ENCODE measurements around the gene OVCA2.

Gene OVCA2

GRCh38 chr17:2019723-2020122, 22.1 kb upstream of the OVCA2 start:
- no peaks in the 10 kb centered on the region for H4K20me1 ChIP-seq (ENCODE audit: insufficient read depth, low read length, poor library complexity, severe bottlenecking)
- no peaks in the 10 kb centered on the region for H3K36me3 ChIP-seq (ENCODE audit: insufficient read depth, low read length)
- no peaks in the 10 kb centered on the region; the same call in 1 of the 2 replicates for H3K79me2 ChIP-seq (ENCODE audit: insufficient read depth, low read length)
- no peak overlapping the region for H2AFZ ChIP-seq (ENCODE audit: low read length)
- peaks cover 32% of the 10 kb centered on the region for H3K4me1 ChIP-seq (ENCODE audit: insufficient read depth, low read length, poor library complexity, severe bottlenecking)
- no peaks in the 10 kb centered on the region for H3K9me3 ChIP-seq (ENCODE audit: insufficient read depth, low read depth, low read length)
- H3F3A ChIP-seq (ENCODE audit: low read depth), result no peaks in the 10 kb centered on the region
- no peaks in the 10 kb centered on the region for H3K9me2 ChIP-seq (replicated peaks; ENCODE audit: low read depth, low read length)
- no peak overlapping the region for H3K4me3 ChIP-seq (ENCODE audit: low read length, poor library complexity, severe bottlenecking)
- H3K9ac ChIP-seq (ENCODE audit: low read depth, low read length, poor library complexity, severe bottlenecking), result no peak overlapping the region
- H3K4me2 ChIP-seq (ENCODE audit: low read depth, low read length, poor library complexity, severe bottlenecking), result peak overlapping the region; percentile 64
- peaks cover 6% of the 10 kb centered on the region for H3K27me3 ChIP-seq (ENCODE audit: insufficient read depth, low read length, poor library complexity, severe bottlenecking)
- no peak for TF ChIP-seq EZH2phosphoT487 (IDR thresholded peaks at IDR 0.05; ENCODE audit: borderline replicate concordance)
- TF ChIP-seq CTCF (conservative IDR thresholded peaks at IDR 0.05; ENCODE audit: low read length), result no peak

- H3K9me2 ChIP-seq (replicated peaks; ENCODE audit: low read depth, low read length), result no peaks in the 10 kb centered on the region
- H2AFZ ChIP-seq (ENCODE audit: low read length), result peak overlapping the region; percentile 61; the same call in 1 of the 2 replicates
- H3K79me2 ChIP-seq (ENCODE audit: insufficient read depth, low read length), result no peaks in the 10 kb centered on the region; the same call in 1 of the 2 replicates
- no peaks in the 10 kb centered on the region for H3K9me3 ChIP-seq (ENCODE audit: insufficient read depth, low read depth, low read length)
- H3K4me1 ChIP-seq (ENCODE audit: insufficient read depth, low read length, poor library complexity, severe bottlenecking), result peaks cover 35% of the 10 kb centered on the region
- TF ChIP-seq EZH2phosphoT487 (IDR thresholded peaks at IDR 0.05; ENCODE audit: borderline replicate concordance) (no peak), CTCF (conservative IDR thresholded peaks at IDR 0.05; ENCODE audit: low read length) (no peak)
- no peaks in the 10 kb centered on the region for H3F3A ChIP-seq (ENCODE audit: low read depth)
- peaks cover 15% of the 10 kb centered on the region for H3K27me3 ChIP-seq (ENCODE audit: insufficient read depth, low read length, poor library complexity, severe bottlenecking)
- peak overlapping the region; percentile 64 for H3K4me2 ChIP-seq (ENCODE audit: low read depth, low read length, poor library complexity, severe bottlenecking)
- H3K4me3 ChIP-seq (ENCODE audit: low read length, poor library complexity, severe bottlenecking), result peak overlapping the region; percentile 53
- H3K36me3 ChIP-seq (ENCODE audit: insufficient read depth, low read length), result no peaks in the 10 kb centered on the region
- H3K9ac ChIP-seq (ENCODE audit: low read depth, low read length, poor library complexity, severe bottlenecking), result peak overlapping the region; percentile 62
- no peaks in the 10 kb centered on the region for H4K20me1 ChIP-seq (ENCODE audit: insufficient read depth, low read length, poor library complexity, severe bottlenecking)
These were observed 21.1 kb upstream of the OVCA2 start for GRCh38 chr17:2020721-2021120.

GRCh38 chr17:2022647-2023240, 19.1 kb upstream of the OVCA2 start:
- TF ChIP-seq CTCF (conservative IDR thresholded peaks at IDR 0.05; ENCODE audit: low read length), result no peak
- TF ChIP-seq EZH2phosphoT487 (IDR thresholded peaks at IDR 0.05; ENCODE audit: borderline replicate concordance), result no peak
- Histone ChIP-seq H3K79me2 (ENCODE audit: insufficient read depth, low read length) (no peaks in the 10 kb centered on the region; the same call in 1 of the 2 replicates), H2AFZ (ENCODE audit: low read length) (peak overlapping the region; percentile 64; the same call in 1 of the 2 replicates), H3K4me1 (ENCODE audit: insufficient read depth, low read length, poor library complexity, severe bottlenecking) (peaks cover 35% of the 10 kb centered on the region), H3F3A (ENCODE audit: low read depth) (no peaks in the 10 kb centered on the region), H3K9ac (ENCODE audit: low read depth, low read length, poor library complexity, severe bottlenecking) (peak overlapping the region; percentile 56), H3K36me3 (ENCODE audit: insufficient read depth, low read length) (no peaks in the 10 kb centered on the region), H3K9me2 (replicated peaks; ENCODE audit: low read depth, low read length) (no peaks in the 10 kb centered on the region), H3K27me3 (ENCODE audit: insufficient read depth, low read length, poor library complexity, severe bottlenecking) (peaks cover 18% of the 10 kb centered on the region), H4K20me1 (ENCODE audit: insufficient read depth, low read length, poor library complexity, severe bottlenecking) (no peaks in the 10 kb centered on the region), H3K4me3 (ENCODE audit: low read length, poor library complexity, severe bottlenecking) (peak overlapping the region; percentile 65), H3K4me2 (ENCODE audit: low read depth, low read length, poor library complexity, severe bottlenecking) (peak overlapping the region; percentile 67), H3K9me3 (ENCODE audit: insufficient read depth, low read depth, low read length) (no peaks in the 10 kb centered on the region)
